Endodermal cell (in vitro differentiated cells): Measurements from ENCODE around the gene LPIN2. TPM values are rescaled to one million over a fixed set of nuclear protein-coding genes. Genes with fewer than 3 reads are reported as not detected.

Source experiments
- DNase-seq: peaks from one replicate; pipeline ENCODE4 v3.0.0-alpha.2; 2017
- H3K27ac ChIP-seq: 2 replicates; pipeline ENCODE4 v1.5.1; 2013; ENCODE audit warnings: mild to moderate bottlenecking, low read depth, low read length, moderate library complexity
- H3K27me3 ChIP-seq: 2 replicates; pipeline ENCODE4 v1.6.1; 2013; ENCODE audit warnings: mild to moderate bottlenecking, low read length, moderate library complexity; ENCODE audit not compliant: insufficient read depth, control insufficient read depth, poor library complexity, severe bottlenecking
- H3K36me3 ChIP-seq: 2 replicates; pipeline ENCODE4 v1.7.0; 2013; ENCODE audit warnings: mild to moderate bottlenecking, low read length, moderate library complexity; ENCODE audit not compliant: control insufficient read depth, insufficient read depth
- H3K4me1 ChIP-seq: one replicate; pipeline ENCODE4 v1.7.0; 2013; ENCODE audit warnings: low read length; ENCODE audit not compliant: control insufficient read depth, insufficient read depth
- H3K4me3 ChIP-seq: 2 replicates; pipeline ENCODE4 v1.5.1; 2013; ENCODE audit warnings: mild to moderate bottlenecking, low read length, moderate library complexity
- H3K9ac ChIP-seq: 2 replicates; pipeline ENCODE4 v1.6.1; 2013; ENCODE audit warnings: mild to moderate bottlenecking, low read length, moderate library complexity; ENCODE audit not compliant: poor library complexity, severe bottlenecking; ENCODE audit errors: extremely low read depth
- H3K9me3 ChIP-seq: 2 replicates; pipeline ENCODE4 v1.6.1; 2013; ENCODE audit warnings: mild to moderate bottlenecking, low read length, moderate library complexity; ENCODE audit not compliant: control insufficient read depth
- H3K27ac Mint-ChIP-seq: 2 replicates; pipeline ENCODE4 v1.8.0; 2020; ENCODE audit warnings: mixed read lengths
- H3K27me3 Mint-ChIP-seq: 2 replicates; pipeline ENCODE4 v1.8.0; 2021; ENCODE audit warnings: mild to moderate bottlenecking, mixed read lengths; ENCODE audit not compliant: insufficient read depth
- H3K36me3 Mint-ChIP-seq: 2 replicates; pipeline ENCODE4 v1.8.0; 2020; ENCODE audit warnings: low read depth, mixed read lengths
- H3K4me1 Mint-ChIP-seq: 2 replicates; pipeline ENCODE4 v1.8.0; 2020; ENCODE audit warnings: mixed read lengths
- H3K4me3 Mint-ChIP-seq: 2 replicates; pipeline ENCODE4 v1.8.0; 2020; ENCODE audit warnings: mild to moderate bottlenecking, moderate library complexity, mixed read lengths
- H3K9me3 Mint-ChIP-seq: 2 replicates; pipeline ENCODE4 v1.8.0; 2020; ENCODE audit warnings: mild to moderate bottlenecking, mixed read lengths
- WGBS, 2 experiments: methylation state at CpG; one replicate each; pipeline versions ENCODE4 v1.1.5 to v1.1.7; 2013; ENCODE audit warnings: missing lambda C conversion rate in 2 of 2, mixed read lengths in 1 of 2; ENCODE audit not compliant: insufficient coverage in 1 of 2, insufficient read length in 1 of 2; 5-methylcytosine and 5-hydroxymethylcytosine counted together
- total RNA-seq, 2 donors: library from RNA; stranded (reverse); fragmentation: NEBNext Ultra II Directional in 1 of 2; extraction: Animal tissue kit (Norgen Biotek cat#: 25700) in 1 of 2; gene quantifications; 2 replicates in 1 of 2; 3 replicates in 1 of 2; pipeline ENCODE4 v1.2.1, GENCODE V29; 2021
- TF ChIP-seq, protein P1 (sequence below): fragments of 200-600 bp; sonication (generic); conservative IDR thresholded peaks from 2 replicates; pipeline ENCODE4 v1.5.0; 2021; ENCODE audit warnings: antibody characterized with exemption, mild to moderate bottlenecking

LPIN2 gene
- total RNA-seq, 2 donors from 2014 or later = 22.9 to 31.8 TPM

DNA sequence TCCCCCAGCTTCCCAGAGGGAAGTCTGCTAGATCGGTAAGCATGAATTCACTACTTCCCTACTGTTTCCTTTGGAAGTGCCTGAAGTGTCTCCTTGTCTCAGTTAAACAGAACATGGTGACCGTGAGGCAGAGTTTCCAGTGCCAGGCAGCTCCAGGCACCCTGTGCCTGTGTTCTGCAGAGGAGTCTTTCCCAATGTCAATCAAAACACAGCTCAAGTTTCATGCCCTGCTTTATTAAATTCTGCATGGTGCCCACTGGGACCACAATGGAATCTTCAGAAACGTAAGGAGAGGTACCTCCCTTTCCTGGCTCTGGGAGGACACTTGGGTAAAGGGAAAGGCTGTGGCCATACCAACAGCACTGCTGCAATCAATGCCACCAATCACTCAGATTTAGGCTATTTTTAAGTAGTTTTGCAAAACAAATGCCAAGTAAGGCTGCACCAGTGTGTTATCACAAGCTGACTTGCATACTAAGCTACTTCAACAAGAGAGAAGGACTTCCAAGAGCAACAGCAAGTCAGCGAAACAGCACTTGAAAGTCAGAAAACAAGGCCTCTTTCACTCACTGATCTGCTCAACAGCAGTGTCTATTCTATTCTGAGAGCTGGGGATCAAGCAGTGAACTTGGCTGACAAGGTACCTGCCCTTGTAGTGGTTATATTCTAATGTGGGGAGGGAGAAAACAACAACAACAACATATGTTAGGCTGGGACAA lies 14.9 kb downstream of the LPIN2 start:
- peaks cover 23% of the 10 kb centered on the region for H3K36me3 ChIP-seq
- H3K9me3 ChIP-seq = peaks cover 28% of the 10 kb centered on the region
- H3K9ac ChIP-seq = no peak overlapping the region
- no peak overlapping the region for H3K27ac ChIP-seq
- H3K4me3 ChIP-seq = no peak overlapping the region
- H3K27me3 Mint-ChIP-seq = no peaks in the 10 kb centered on the region
- no peak for DNase-seq
- no peaks in the 10 kb centered on the region for H3K27me3 ChIP-seq
- H3K9me3 Mint-ChIP-seq = peaks cover 16% of the 10 kb centered on the region
- H3K4me1 Mint-ChIP-seq = peaks cover 13% of the 10 kb centered on the region
- H3K36me3 Mint-ChIP-seq = peaks cover 28% of the 10 kb centered on the region
- TF ChIP-seq, protein P1, sequence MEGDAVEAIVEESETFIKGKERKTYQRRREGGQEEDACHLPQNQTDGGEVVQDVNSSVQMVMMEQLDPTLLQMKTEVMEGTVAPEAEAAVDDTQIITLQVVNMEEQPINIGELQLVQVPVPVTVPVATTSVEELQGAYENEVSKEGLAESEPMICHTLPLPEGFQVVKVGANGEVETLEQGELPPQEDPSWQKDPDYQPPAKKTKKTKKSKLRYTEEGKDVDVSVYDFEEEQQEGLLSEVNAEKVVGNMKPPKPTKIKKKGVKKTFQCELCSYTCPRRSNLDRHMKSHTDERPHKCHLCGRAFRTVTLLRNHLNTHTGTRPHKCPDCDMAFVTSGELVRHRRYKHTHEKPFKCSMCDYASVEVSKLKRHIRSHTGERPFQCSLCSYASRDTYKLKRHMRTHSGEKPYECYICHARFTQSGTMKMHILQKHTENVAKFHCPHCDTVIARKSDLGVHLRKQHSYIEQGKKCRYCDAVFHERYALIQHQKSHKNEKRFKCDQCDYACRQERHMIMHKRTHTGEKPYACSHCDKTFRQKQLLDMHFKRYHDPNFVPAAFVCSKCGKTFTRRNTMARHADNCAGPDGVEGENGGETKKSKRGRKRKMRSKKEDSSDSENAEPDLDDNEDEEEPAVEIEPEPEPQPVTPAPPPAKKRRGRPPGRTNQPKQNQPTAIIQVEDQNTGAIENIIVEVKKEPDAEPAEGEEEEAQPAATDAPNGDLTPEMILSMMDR = no peak
- peak overlapping the region; percentile 8 for H3K27ac Mint-ChIP-seq
- WGBS, 2 experiments = 68 to 100% methylated on average over 1 to 4 of the region's 4 CpGs
- H3K4me3 Mint-ChIP-seq = no peak overlapping the region
- H3K4me1 ChIP-seq = no peaks in the 10 kb centered on the region

DNA sequence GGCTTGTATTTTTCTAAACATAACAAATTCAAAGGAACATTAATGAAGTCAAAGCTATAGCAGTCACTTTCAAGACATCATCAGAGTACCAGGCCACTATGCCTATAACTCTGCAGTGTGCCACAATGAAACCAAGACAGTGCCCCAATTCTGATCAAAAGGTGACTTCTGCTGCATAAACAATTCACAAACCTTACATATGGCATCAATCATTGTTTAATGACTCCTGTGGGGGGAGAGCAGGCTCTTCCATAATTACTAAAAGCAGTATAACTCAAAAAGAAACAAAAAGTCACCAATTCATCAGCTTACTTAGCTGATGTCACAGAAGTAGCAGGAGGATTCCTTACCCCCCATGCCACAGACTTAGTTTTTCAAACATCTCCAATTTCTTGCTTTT lies 15.5 kb downstream of the LPIN2 start:
- Mint-ChIP-seq H3K4me1 (peaks cover 13% of the 10 kb centered on the region), H3K4me3 (no peak overlapping the region), H3K27ac (no peak overlapping the region), H3K36me3 (peaks cover 23% of the 10 kb centered on the region), H3K9me3 (peaks cover 10% of the 10 kb centered on the region), H3K27me3 (no peaks in the 10 kb centered on the region)
- Histone ChIP-seq H3K27ac (no peak overlapping the region), H3K4me1 (no peaks in the 10 kb centered on the region), H3K27me3 (no peaks in the 10 kb centered on the region), H3K9me3 (peaks cover 22% of the 10 kb centered on the region), H3K4me3 (no peak overlapping the region), H3K36me3 (peaks cover 21% of the 10 kb centered on the region), H3K9ac (no peak overlapping the region)
- TF ChIP-seq, protein P1 = no peak
- DNase-seq = no peak

DNA sequence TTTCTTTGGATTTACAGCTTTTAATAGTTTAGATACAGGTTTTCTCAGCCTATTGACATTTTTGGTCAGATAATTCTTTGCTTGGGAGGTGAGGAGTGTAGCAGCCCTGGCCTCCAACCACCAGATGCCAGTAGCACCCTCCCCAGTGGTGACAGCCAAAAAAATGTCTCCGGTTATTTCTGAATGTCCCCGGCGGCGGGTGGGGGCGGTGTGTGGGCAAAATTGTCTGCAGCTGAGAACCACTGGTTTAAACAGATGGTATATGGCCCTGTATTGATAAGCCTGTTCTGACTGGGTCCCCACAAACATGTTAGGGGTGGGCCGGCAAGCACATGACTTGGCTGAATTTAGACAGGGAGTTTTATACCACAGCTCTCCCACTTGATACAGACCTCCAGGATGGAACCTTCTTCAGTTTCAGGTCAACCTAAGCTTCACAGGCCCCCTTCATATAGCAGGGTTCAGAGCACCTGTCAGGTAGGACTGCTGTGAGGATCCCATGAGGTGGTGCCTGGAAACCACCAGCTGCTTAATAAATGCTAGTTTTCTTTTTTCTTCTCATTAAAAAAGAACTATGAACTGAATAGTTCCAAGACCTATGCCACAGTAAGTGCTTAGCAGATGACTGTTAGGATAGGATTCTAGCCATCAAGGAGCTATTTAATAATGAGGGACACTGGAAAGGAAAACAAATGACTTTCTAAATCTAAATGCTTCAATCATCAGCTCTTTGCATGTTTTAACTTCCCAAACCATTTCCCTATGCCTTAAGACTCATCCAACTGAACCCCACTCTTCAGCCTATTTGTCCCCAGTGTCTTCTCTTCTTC lies 18.1 kb downstream of the LPIN2 start:
- Histone ChIP-seq H3K27me3 (no peaks in the 10 kb centered on the region), H3K36me3 (no peaks in the 10 kb centered on the region), H3K4me3 (no peak overlapping the region), H3K4me1 (no peaks in the 10 kb centered on the region), H3K9me3 (peaks cover 4% of the 10 kb centered on the region), H3K9ac (no peak overlapping the region), H3K27ac (no peak overlapping the region)
- Mint-ChIP-seq H3K9me3 (peaks cover 3% of the 10 kb centered on the region), H3K4me1 (peaks cover 13% of the 10 kb centered on the region), H3K4me3 (no peak overlapping the region), H3K36me3 (peaks cover 10% of the 10 kb centered on the region), H3K27ac (no peak overlapping the region), H3K27me3 (no peaks in the 10 kb centered on the region)
- peak; percentile 73 for DNase-seq
- TF ChIP-seq, protein P1 = peak; percentile 69
- WGBS, 2 experiments = 75 to 96% methylated on average over 4 to 6 of the region's 6 CpGs
